Natural killer cell (primary cell): ENCODE measurements around the gene C1orf50. TPM values are rescaled to one million over a fixed set of nuclear protein-coding genes. Genes with fewer than 3 reads are reported as not detected.
"Not testable (repeated sequence)": the region's sequence is repeated elsewhere in the genome, so short reads cannot be mapped to it uniquely, and the experiment has no call there.

ENCODE experiments used
- ATAC-seq, 3 donors: fragments of 150-1000 bp in 2 of 3; fragments of 200-7000 bp in 1 of 3; cut with Tn5 transposase; 1 replicate in 1 of 3; 2 replicates in 2 of 3; pipeline ENCODE4 v1.10.0; 2021; ENCODE audit warnings: mild to moderate bottlenecking in 2 of 3, moderate library complexity in 2 of 3
- DNase-seq, 2 donors: peaks; one replicate each; pipeline versions ENCODE4 v3.0.0 to v3.0.0-alpha.2; 2013 to 2021; ENCODE audit warnings: mixed read lengths in 1 of 2
- H3K27ac ChIP-seq: one replicate; pipeline ENCODE4 v1.5.1; 2013; ENCODE audit warnings: mild to moderate bottlenecking, low read length
- H3K27me3 ChIP-seq: one replicate; pipeline ENCODE4 v1.6.1; 2013; ENCODE audit warnings: low read length; ENCODE audit not compliant: control insufficient read depth, insufficient read depth
- H3K36me3 ChIP-seq: one replicate; pipeline ENCODE4 v1.6.1; 2013; ENCODE audit warnings: low read length; ENCODE audit not compliant: control insufficient read depth, insufficient read depth
- H3K4me1 ChIP-seq: one replicate; pipeline ENCODE4 v1.6.1; 2013; ENCODE audit warnings: low read length; ENCODE audit not compliant: control insufficient read depth, insufficient read depth
- H3K4me3 ChIP-seq: one replicate; pipeline ENCODE4 v1.5.1; 2013; ENCODE audit warnings: low read length
- H3K9me3 ChIP-seq: one replicate; pipeline ENCODE4 v1.6.1; 2013; ENCODE audit warnings: low read length; ENCODE audit not compliant: control insufficient read depth, insufficient read depth
- H3K27ac Mint-ChIP-seq, 2 donors: one replicate each; pipeline ENCODE4 v1.8.0; 2022; ENCODE audit warnings: mild to moderate bottlenecking in 2 of 2, mixed read lengths in 2 of 2, moderate library complexity in 1 of 2
- H3K27me3 Mint-ChIP-seq, 2 donors: one replicate each; pipeline ENCODE4 v1.8.0; 2022; ENCODE audit warnings: low read depth in 2 of 2, mixed read lengths in 2 of 2
- H3K36me3 Mint-ChIP-seq: one replicate; pipeline ENCODE4 v1.8.0; 2022; ENCODE audit warnings: mixed read lengths
- H3K4me1 Mint-ChIP-seq, 2 donors: one replicate each; pipeline ENCODE4 v1.8.0; 2022; ENCODE audit warnings: mixed read lengths in 2 of 2
- H3K4me3 Mint-ChIP-seq: one replicate; pipeline ENCODE4 v1.8.0; 2022; ENCODE audit warnings: mild to moderate bottlenecking, moderate library complexity, mixed read lengths
- H3K9me3 Mint-ChIP-seq, 2 donors: one replicate each; pipeline ENCODE4 v1.8.0; 2022; ENCODE audit warnings: mixed read lengths in 2 of 2
- WGBS: methylation state at CpG from one replicate; pipeline ENCODE4 v1.1.7; 2013; ENCODE audit warnings: missing lambda C conversion rate; ENCODE audit not compliant: insufficient coverage; 5-methylcytosine and 5-hydroxymethylcytosine counted together
- intact Hi-C: fragments of 100-400 bp; cut with micrococcal nuclease; formaldehyde crosslinking; loops from one replicate; pipeline ENCODE4 v1.14.2; 2022
- total RNA-seq, 4 donors: library from RNA; stranded (reverse); fragments of 120-200 nt in 1 of 4; gene quantifications; one replicate each; pipeline versions ENCODE4 v1.2.3 to v1.2.4, GENCODE V29; 2013 to 2022
- TF ChIP-seq, protein P1 (sequence below): fragments of 200-600 bp; IDR thresholded peaks from one replicate; pipeline ENCODE4 v1.8.0; 2022; ENCODE audit warnings: antibody characterized with exemption

Gene C1orf50
- total RNA-seq, 3 donors from 2014 or later (not counting 1 experiment from before 2014, with no cell fraction given), result 10.1 to 17.1 (median 12.7) TPM

- no peaks in the 10 kb centered on the region for H3K27me3 Mint-ChIP-seq
- H3K4me3 Mint-ChIP-seq, result no peak overlapping the region
- no peak overlapping the region for H3K27ac ChIP-seq
- no peaks in the 10 kb centered on the region for H3K9me3 ChIP-seq
- H3K9me3 Mint-ChIP-seq, result no peaks in the 10 kb centered on the region
- DNase-seq (no peak), ATAC-seq (no peak)
- H3K4me1 ChIP-seq, result no peaks in the 10 kb centered on the region
- H3K27me3 ChIP-seq, result no peaks in the 10 kb centered on the region
- H3K4me3 ChIP-seq, result no peak overlapping the region
- WGBS, result 89% methylated on average over 14 of the region's 14 CpGs
- peak overlapping the region in 1 of 2 donors; percentile 1 for H3K27ac Mint-ChIP-seq
- intact Hi-C loops, result no loop called here
- H3K36me3 Mint-ChIP-seq, result peaks cover 14% of the 10 kb centered on the region
- H3K4me1 Mint-ChIP-seq, result peaks cover 0 to 5% of the 10 kb centered on the region in 2 donors
- TF ChIP-seq, protein P1, sequence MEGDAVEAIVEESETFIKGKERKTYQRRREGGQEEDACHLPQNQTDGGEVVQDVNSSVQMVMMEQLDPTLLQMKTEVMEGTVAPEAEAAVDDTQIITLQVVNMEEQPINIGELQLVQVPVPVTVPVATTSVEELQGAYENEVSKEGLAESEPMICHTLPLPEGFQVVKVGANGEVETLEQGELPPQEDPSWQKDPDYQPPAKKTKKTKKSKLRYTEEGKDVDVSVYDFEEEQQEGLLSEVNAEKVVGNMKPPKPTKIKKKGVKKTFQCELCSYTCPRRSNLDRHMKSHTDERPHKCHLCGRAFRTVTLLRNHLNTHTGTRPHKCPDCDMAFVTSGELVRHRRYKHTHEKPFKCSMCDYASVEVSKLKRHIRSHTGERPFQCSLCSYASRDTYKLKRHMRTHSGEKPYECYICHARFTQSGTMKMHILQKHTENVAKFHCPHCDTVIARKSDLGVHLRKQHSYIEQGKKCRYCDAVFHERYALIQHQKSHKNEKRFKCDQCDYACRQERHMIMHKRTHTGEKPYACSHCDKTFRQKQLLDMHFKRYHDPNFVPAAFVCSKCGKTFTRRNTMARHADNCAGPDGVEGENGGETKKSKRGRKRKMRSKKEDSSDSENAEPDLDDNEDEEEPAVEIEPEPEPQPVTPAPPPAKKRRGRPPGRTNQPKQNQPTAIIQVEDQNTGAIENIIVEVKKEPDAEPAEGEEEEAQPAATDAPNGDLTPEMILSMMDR, result no peak
- peaks cover 48% of the 10 kb centered on the region for H3K36me3 ChIP-seq
Measured at GRCh38 chr1:42748461-42749410, 18.3 kb upstream of the C1orf50 start.

DNA sequence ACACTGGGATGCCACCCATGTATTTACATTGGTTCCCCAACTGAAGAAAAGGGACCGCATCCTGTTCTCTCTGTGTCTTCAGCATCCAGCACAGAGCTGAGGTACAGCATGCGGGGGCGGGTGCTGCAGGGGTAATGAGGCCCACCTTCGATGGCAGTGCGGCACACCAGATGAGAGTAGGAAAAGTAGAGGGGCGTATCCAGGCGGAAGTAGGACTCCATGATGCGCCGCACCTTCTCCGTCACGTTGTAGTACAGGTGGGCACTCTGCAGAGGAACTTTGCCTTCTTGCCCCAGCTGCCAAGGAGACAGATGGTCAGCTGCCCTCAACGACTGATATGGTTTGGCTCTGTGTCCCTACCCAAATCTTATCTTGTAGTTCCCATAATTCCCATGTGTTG is 17.0 kb upstream of the C1orf50 start:
- H3K4me3 ChIP-seq, result no peak overlapping the region
- DNase-seq (no peak), ATAC-seq (no peak)
- H3K36me3 ChIP-seq, result peaks cover 60% of the 10 kb centered on the region
- Mint-ChIP-seq H3K4me3 (no peak overlapping the region), H3K9me3 (no peaks in the 10 kb centered on the region), H3K36me3 (peaks cover 22% of the 10 kb centered on the region), H3K27ac (no peak overlapping the region), H3K27me3 (no peaks in the 10 kb centered on the region), H3K4me1 (peaks cover 0 to 5% of the 10 kb centered on the region in 2 donors)
- H3K4me1 ChIP-seq, result no peaks in the 10 kb centered on the region
- intact Hi-C loops, result no loop called here
- no peaks in the 10 kb centered on the region for H3K9me3 ChIP-seq
- H3K27me3 ChIP-seq, result no peaks in the 10 kb centered on the region
- 96% methylated on average over 12 of the region's 12 CpGs for WGBS
- TF ChIP-seq, protein P1, result no peak
- H3K27ac ChIP-seq, result no peak overlapping the region

DNA sequence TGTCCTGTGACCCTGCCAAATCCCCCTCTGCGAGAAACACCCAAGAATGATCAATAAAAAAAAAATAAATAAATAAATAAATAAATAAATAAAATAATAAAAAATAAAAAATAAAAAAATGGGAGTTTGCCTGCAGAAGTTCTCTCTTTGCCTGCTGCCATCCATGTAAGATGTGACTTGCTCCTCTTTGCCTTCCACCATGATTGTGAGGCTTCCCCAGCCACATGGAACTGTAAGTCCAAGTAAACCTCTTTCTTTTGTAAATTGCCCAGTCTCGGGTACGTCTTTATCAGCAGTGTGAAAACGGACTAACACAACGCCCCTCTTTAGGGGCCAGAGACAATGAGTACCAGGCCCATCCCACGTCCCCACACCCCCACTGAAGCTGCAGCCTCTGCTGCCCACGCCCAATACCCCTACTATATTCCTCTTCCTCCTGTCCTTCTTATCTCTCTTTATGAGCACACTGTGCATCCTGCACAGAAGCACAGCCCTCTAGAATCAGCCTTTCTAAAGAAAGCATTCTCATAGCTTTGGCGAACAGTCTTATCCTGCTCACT is 15.5 kb upstream of the C1orf50 start:
- DNase-seq, H3K9me3 ChIP-seq, H3K27ac ChIP-seq, H3K27me3 Mint-ChIP-seq, H3K4me3 ChIP-seq, ATAC-seq, H3K9me3 Mint-ChIP-seq, H3K27me3 ChIP-seq, H3K27ac Mint-ChIP-seq, intact Hi-C loops, H3K4me1 ChIP-seq, H3K4me3 Mint-ChIP-seq: not testable (repeated sequence)
- peaks cover 0 to 11% of the 10 kb centered on the region in 2 donors for H3K4me1 Mint-ChIP-seq
- H3K36me3 ChIP-seq, result peaks cover 65% of the 10 kb centered on the region
- H3K36me3 Mint-ChIP-seq, result peaks cover 31% of the 10 kb centered on the region
- 97% methylated on average over 7 of the region's 8 CpGs for WGBS

- peaks cover 36% of the 10 kb centered on the region for H3K36me3 Mint-ChIP-seq
- H3K4me3 Mint-ChIP-seq, result no peak overlapping the region
- intact Hi-C loops, result no loop called here
- TF ChIP-seq, protein P1, result no peak
- no peak overlapping the region for H3K27ac Mint-ChIP-seq
- no peak for ATAC-seq
- no peak overlapping the region for H3K4me3 ChIP-seq
- peaks cover 5 to 18% of the 10 kb centered on the region in 2 donors for H3K4me1 Mint-ChIP-seq
- H3K4me1 ChIP-seq, result no peaks in the 10 kb centered on the region
- 96% methylated on average over 6 of the region's 6 CpGs for WGBS
- H3K36me3 ChIP-seq, result peaks cover 69% of the 10 kb centered on the region
- H3K9me3 ChIP-seq, result no peaks in the 10 kb centered on the region
- H3K9me3 Mint-ChIP-seq, result no peaks in the 10 kb centered on the region
- no peaks in the 10 kb centered on the region for H3K27me3 ChIP-seq
- no peak overlapping the region for H3K27ac ChIP-seq
- H3K27me3 Mint-ChIP-seq, result no peaks in the 10 kb centered on the region
- DNase-seq, result no peak
Measured at GRCh38 chr1:42752284-42752683, 14.8 kb upstream of the C1orf50 start.
